HEK293T (cell line): ENCODE data around the gene FGD5.

Source experiments
- FOXA1 ChIP-seq: fragments of 450-650 bp; IDR thresholded peaks from 2 replicates; pipeline ENCODE4 v1.6.1; 2016; ENCODE audit warnings: mild to moderate bottlenecking
- SP1 ChIP-seq: fragments of 450-650 bp; IDR thresholded peaks from 2 replicates; pipeline ENCODE4 v1.6.1; 2017

DNA sequence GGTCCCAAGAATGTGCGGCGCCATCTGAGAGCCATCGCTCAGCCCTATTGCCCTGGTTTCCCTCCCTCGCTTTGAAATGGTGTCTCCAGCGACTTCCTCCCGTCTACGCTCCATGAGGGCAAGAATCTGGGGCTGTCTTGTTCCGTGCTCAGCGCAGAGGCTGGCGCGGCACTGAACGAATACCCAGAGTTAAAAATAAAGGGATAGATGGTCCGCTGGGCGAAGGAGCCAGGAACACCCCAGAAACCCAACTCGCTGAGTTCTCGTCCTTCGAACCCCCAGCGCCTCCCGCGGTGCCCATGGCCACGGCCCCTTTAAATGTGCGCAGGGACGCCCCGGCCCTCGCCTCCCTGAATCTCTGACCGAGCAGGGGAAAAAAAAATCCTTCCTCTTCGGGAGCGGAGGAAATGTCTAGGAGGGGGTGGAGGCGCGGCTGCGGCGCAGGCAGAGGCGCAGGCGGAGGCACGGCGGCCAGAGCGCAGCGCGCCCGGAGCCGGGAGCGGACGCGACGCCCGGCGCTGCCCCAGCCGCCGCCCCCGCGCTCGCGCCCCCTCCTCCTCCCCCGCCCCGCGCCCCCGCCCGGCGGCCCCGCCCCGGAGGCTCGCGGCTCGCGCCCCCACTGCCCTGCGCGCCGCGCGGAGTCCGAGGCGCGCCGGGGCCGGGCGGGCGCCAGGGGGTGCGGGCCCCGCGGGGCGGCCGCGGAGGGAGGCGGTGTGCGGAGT is 8.5 kb upstream of the FGD5 start:
- TF ChIP-seq SP1 = no peak
- TF ChIP-seq FOXA1 = no peak
